Astrocyte (in vitro differentiated cells and primary cell): ENCODE measurements around the gene COX7A2. TPM values are rescaled to one million over a fixed set of nuclear protein-coding genes. Genes with fewer than 3 reads are reported as not detected.
A peak's percentile ranks its signal among the peaks of the same experiment; 100 is the strongest.

ENCODE experiments used
- DNase-seq: peaks from one replicate; pipeline ENCODE4 v3.0.0-alpha.2; 2010; ENCODE audit warnings: low read depth
- FAIRE-seq: peaks from 2 replicates; lab custom pipeline; 2011; peaks lifted over from hg19 to GRCh38; lab: Jason Lieb, UNC
- H2AFZ ChIP-seq: 2 replicates; pipeline ENCODE4 v1.6.0; 2012; ENCODE audit warnings: low read depth, low read length, inconsistent platforms
- H3K27ac ChIP-seq: 2 replicates; pipeline ENCODE4 v1.5.1; 2011; ENCODE audit warnings: low read depth, low read length, inconsistent platforms
- H3K27me3 ChIP-seq: 2 replicates; pipeline ENCODE4 v1.6.0; 2011; ENCODE audit warnings: low read length, inconsistent platforms; ENCODE audit not compliant: insufficient read depth
- H3K36me3 ChIP-seq: 2 replicates; pipeline ENCODE4 v1.5.1; 2011; ENCODE audit warnings: low read length, inconsistent platforms; ENCODE audit not compliant: insufficient read depth
- H3K4me1 ChIP-seq: 2 replicates; pipeline ENCODE4 v1.5.1; 2011; ENCODE audit warnings: low read length, inconsistent platforms; ENCODE audit not compliant: insufficient read depth
- H3K4me2 ChIP-seq: 2 replicates; pipeline ENCODE4 v1.6.0; 2012; ENCODE audit warnings: low read length, inconsistent platforms
- H3K4me3 ChIP-seq: 2 replicates; pipeline ENCODE4 v1.5.1; 2011; ENCODE audit warnings: low read depth, mild to moderate bottlenecking, low read length, inconsistent platforms; ENCODE audit not compliant: insufficient read depth
- H3K79me2 ChIP-seq: 2 replicates; pipeline ENCODE4 v1.6.0; 2012; ENCODE audit warnings: mild to moderate bottlenecking, low read length, inconsistent platforms; ENCODE audit not compliant: insufficient read depth
- H3K9ac ChIP-seq: 2 replicates; pipeline ENCODE4 v1.6.0; 2012; ENCODE audit warnings: mild to moderate bottlenecking, low read length, inconsistent platforms
- H3K9me3 ChIP-seq: 2 replicates; pipeline ENCODE4 v1.5.1; 2012; ENCODE audit warnings: low read depth, mild to moderate bottlenecking, low read length, inconsistent platforms; ENCODE audit not compliant: insufficient read depth
- H4K20me1 ChIP-seq: 2 replicates; pipeline ENCODE4 v1.6.0; 2012; ENCODE audit warnings: low read length, inconsistent platforms; ENCODE audit not compliant: insufficient read depth
- H3K27ac Mint-ChIP-seq: one replicate; pipeline ENCODE4 v1.8.0; 2021; ENCODE audit warnings: mild to moderate bottlenecking, mixed read lengths; ENCODE audit not compliant: unreplicated experiment
- H3K27me3 Mint-ChIP-seq: one replicate; pipeline ENCODE4 v1.8.0; 2021; ENCODE audit warnings: low read depth, mixed read lengths; ENCODE audit not compliant: unreplicated experiment
- H3K36me3 Mint-ChIP-seq: one replicate; pipeline ENCODE4 v1.8.0; 2021; ENCODE audit warnings: low read depth, mixed read lengths; ENCODE audit not compliant: unreplicated experiment
- H3K4me1 Mint-ChIP-seq: one replicate; pipeline ENCODE4 v1.8.0; 2021; ENCODE audit warnings: low read depth, mixed read lengths; ENCODE audit not compliant: unreplicated experiment
- H3K4me3 Mint-ChIP-seq: one replicate; pipeline ENCODE4 v1.8.0; 2021; ENCODE audit warnings: mild to moderate bottlenecking, moderate library complexity, mixed read lengths; ENCODE audit not compliant: unreplicated experiment
- H3K9me3 Mint-ChIP-seq: one replicate; pipeline ENCODE4 v1.8.0; 2021; ENCODE audit warnings: mild to moderate bottlenecking, mixed read lengths; ENCODE audit not compliant: unreplicated experiment
- CTCF ChIP-seq: IDR thresholded peaks from 2 replicates; pipeline ENCODE4 v1.5.1; 2011; ENCODE audit warnings: low read depth, mild to moderate bottlenecking, inconsistent platforms, low read length, moderate library complexity; ENCODE audit not compliant: insufficient read depth
- EZH2 ChIP-seq: IDR thresholded peaks from 2 replicates; pipeline ENCODE4 v1.6.1; 2012; ENCODE audit warnings: mild to moderate bottlenecking, low read length, inconsistent platforms; ENCODE audit not compliant: insufficient read depth
- total RNA-seq: library from RNA; stranded (reverse); gene quantifications from 2 replicates; pipeline ENCODE4 v1.2.1, GENCODE V29; 2021

Gene COX7A2
- total RNA-seq, 1 donor from 2014 or later = 463 TPM

- no peaks in the 10 kb centered on the region for H3K27me3 Mint-ChIP-seq
- Histone ChIP-seq H3K36me3 (peaks cover 12% of the 10 kb centered on the region), H3K4me2 (no peak overlapping the region), H3K9me3 (no peaks in the 10 kb centered on the region), H3K27ac (no peak overlapping the region), H3K4me3 (no peak overlapping the region), H3K27me3 (no peaks in the 10 kb centered on the region), H4K20me1 (peaks cover 37% of the 10 kb centered on the region), H3K79me2 (peaks cover 86% of the 10 kb centered on the region), H3K9ac (no peak overlapping the region), H3K4me1 (peaks cover 3% of the 10 kb centered on the region), H2AFZ (no peak overlapping the region)
- H3K36me3 Mint-ChIP-seq = peaks cover 18% of the 10 kb centered on the region
- no peak for DNase-seq
- H3K4me3 Mint-ChIP-seq = no peak overlapping the region
- TF ChIP-seq EZH2 = no peak
- peak; percentile 76 for TF ChIP-seq CTCF
- peaks cover 20% of the 10 kb centered on the region for H3K4me1 Mint-ChIP-seq
- peak; percentile 54 for FAIRE-seq
- no peak overlapping the region for H3K27ac Mint-ChIP-seq
- H3K9me3 Mint-ChIP-seq = no peaks in the 10 kb centered on the region
Observed at GRCh38 chr6:75266716-75267291, 23.2 kb upstream of the COX7A2 start.

- no peak overlapping the region for H3K27ac Mint-ChIP-seq
Observed at GRCh38 chr6:75263401-75263750, 19.8 kb upstream of the COX7A2 start.

More at GRCh38 chr6:75263401-75263750, 19.8 kb upstream of the COX7A2 start:
- H3K4me1 Mint-ChIP-seq = peaks cover 15% of the 10 kb centered on the region
- Histone ChIP-seq H3K9ac (no peak overlapping the region), H4K20me1 (peaks cover 40% of the 10 kb centered on the region), H3K79me2 (peaks cover 65% of the 10 kb centered on the region), H2AFZ (no peak overlapping the region), H3K4me1 (no peaks in the 10 kb centered on the region), H3K4me3 (no peak overlapping the region), H3K27me3 (no peaks in the 10 kb centered on the region), H3K4me2 (no peak overlapping the region), H3K27ac (no peak overlapping the region), H3K36me3 (peaks cover 21% of the 10 kb centered on the region), H3K9me3 (no peaks in the 10 kb centered on the region)
- no peak overlapping the region for H3K4me3 Mint-ChIP-seq
- no peak for TF ChIP-seq EZH2
- TF ChIP-seq CTCF = no peak
- DNase-seq (no peak), FAIRE-seq (no peak)
- H3K36me3 Mint-ChIP-seq = peaks cover 2% of the 10 kb centered on the region
- H3K27me3 Mint-ChIP-seq = no peaks in the 10 kb centered on the region
- H3K9me3 Mint-ChIP-seq = no peaks in the 10 kb centered on the region
